DOHH2 (cell line): Measurements from ENCODE around the gene KRTAP10-6.
"Not testable (repeated sequence)": the region's sequence is repeated elsewhere in the genome, so short reads cannot be mapped to it uniquely, and the experiment has no call there.

Experiments
- H3F3A ChIP-seq: fragments of 200-600 bp; sonication (generic), shearing (Covaris generic); 2 replicates; pipeline ENCODE4 v1.6.0; 2016; ENCODE audit warnings: antibody characterized with exemption, mild to moderate bottlenecking; ENCODE audit not compliant: control insufficient read depth, insufficient read depth
- H3K27ac ChIP-seq: fragments of 200-600 bp; sonication (generic); 2 replicates; pipeline ENCODE4 v1.5.1; 2014; ENCODE audit warnings: low read depth, mild to moderate bottlenecking, low read length, moderate library complexity
- H3K27me3 ChIP-seq: fragments of 200-600 bp; sonication (generic); 2 replicates; pipeline ENCODE4 v1.6.1; 2014; ENCODE audit warnings: mild to moderate bottlenecking, low read length, mixed read lengths; ENCODE audit not compliant: control insufficient read depth
- H3K36me3 ChIP-seq: fragments of 200-600 bp; sonication (generic); 2 replicates; pipeline ENCODE4 v1.6.1; 2014; ENCODE audit warnings: mild to moderate bottlenecking, low read length, moderate library complexity, mixed read lengths; ENCODE audit not compliant: control insufficient read depth
- H3K4me1 ChIP-seq: fragments of 200-600 bp; sonication (generic); 2 replicates; pipeline ENCODE4 v1.6.1; 2014; ENCODE audit warnings: mild to moderate bottlenecking, low read length, mixed read lengths; ENCODE audit not compliant: control insufficient read depth
- H3K4me2 ChIP-seq: fragments of 200-600 bp; sonication (generic); 2 replicates; pipeline ENCODE4 v1.6.0; 2014; ENCODE audit warnings: mild to moderate bottlenecking, low read length, moderate library complexity
- H3K4me3 ChIP-seq: fragments of 200-600 bp; sonication (generic); 2 replicates; pipeline ENCODE4 v1.5.1; 2014; ENCODE audit warnings: mild to moderate bottlenecking, low read length, mixed read lengths
- H3K79me2 ChIP-seq: fragments of 200-600 bp; sonication (generic); 2 replicates; pipeline ENCODE4 v1.6.1; 2014; ENCODE audit warnings: mild to moderate bottlenecking, low read length, mixed read lengths; ENCODE audit not compliant: control insufficient read depth
- H3K9me2 ChIP-seq: fragments of 200-600 bp; sonication (generic); replicated peaks from 2 replicates; pipeline ENCODE4 v1.6.1; 2014; ENCODE audit warnings: mild to moderate bottlenecking, low read length, mixed read lengths; ENCODE audit not compliant: control insufficient read depth
- H3K9me3 ChIP-seq: fragments of 200-600 bp; sonication (generic); 2 replicates; pipeline ENCODE4 v1.6.1; 2014; ENCODE audit warnings: antibody characterized with exemption, low read length, mixed read lengths; ENCODE audit not compliant: control insufficient read depth, insufficient read depth
- H4K20me1 ChIP-seq: fragments of 200-600 bp; sonication (generic); 2 replicates; pipeline ENCODE4 v1.6.0; 2014; ENCODE audit warnings: low read depth, mild to moderate bottlenecking, antibody characterized with exemption, low read length, moderate library complexity; ENCODE audit not compliant: control insufficient read depth, insufficient read depth
- EZH2phosphoT487 ChIP-seq: fragments of 200-600 bp; sonication (generic); IDR thresholded peaks from 2 replicates; pipeline ENCODE4 v1.6.1; 2017; ENCODE audit warnings: borderline replicate concordance, mild to moderate bottlenecking, antibody characterized with exemption, low read length, moderate library complexity, mixed read lengths
- TF ChIP-seq, protein P1 (sequence below): fragments of 200-600 bp; sonication (generic); IDR thresholded peaks from one replicate; pipeline ENCODE4 v1.5.1; 2014; ENCODE audit warnings: antibody characterized with exemption, mild to moderate bottlenecking, low read depth, low read length; ENCODE audit not compliant: poor library complexity, severe bottlenecking

Gene KRTAP10-6

DNA sequence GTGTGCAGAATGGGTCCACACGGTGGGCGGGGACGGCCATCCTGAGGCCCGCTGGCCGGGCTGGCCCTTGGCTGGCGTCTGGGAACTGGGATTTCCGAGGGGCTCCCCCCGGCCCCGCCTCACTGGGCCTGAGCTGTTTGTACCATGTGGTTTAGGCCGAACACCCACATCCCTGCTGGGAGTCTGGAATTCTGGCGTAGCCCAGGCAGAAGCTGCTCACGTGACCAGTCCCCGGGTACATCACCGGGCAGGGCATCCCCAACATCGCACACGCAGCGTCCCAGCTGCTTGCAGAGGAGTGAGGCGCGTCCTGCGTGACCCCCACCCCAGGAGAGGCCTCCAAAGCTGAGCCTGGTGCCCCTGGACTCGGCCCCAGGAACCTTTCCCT, 10.2 kb upstream of the KRTAP10-6 start:
- H3K9me3 ChIP-seq: no peaks in the 10 kb centered on the region
- TF ChIP-seq, protein P1, sequence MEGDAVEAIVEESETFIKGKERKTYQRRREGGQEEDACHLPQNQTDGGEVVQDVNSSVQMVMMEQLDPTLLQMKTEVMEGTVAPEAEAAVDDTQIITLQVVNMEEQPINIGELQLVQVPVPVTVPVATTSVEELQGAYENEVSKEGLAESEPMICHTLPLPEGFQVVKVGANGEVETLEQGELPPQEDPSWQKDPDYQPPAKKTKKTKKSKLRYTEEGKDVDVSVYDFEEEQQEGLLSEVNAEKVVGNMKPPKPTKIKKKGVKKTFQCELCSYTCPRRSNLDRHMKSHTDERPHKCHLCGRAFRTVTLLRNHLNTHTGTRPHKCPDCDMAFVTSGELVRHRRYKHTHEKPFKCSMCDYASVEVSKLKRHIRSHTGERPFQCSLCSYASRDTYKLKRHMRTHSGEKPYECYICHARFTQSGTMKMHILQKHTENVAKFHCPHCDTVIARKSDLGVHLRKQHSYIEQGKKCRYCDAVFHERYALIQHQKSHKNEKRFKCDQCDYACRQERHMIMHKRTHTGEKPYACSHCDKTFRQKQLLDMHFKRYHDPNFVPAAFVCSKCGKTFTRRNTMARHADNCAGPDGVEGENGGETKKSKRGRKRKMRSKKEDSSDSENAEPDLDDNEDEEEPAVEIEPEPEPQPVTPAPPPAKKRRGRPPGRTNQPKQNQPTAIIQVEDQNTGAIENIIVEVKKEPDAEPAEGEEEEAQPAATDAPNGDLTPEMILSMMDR: no peak
- no peaks in the 10 kb centered on the region for H3K9me2 ChIP-seq
- H3K36me3 ChIP-seq: no peaks in the 10 kb centered on the region
- H3K79me2 ChIP-seq: no peaks in the 10 kb centered on the region
- H3K27ac ChIP-seq: no peak overlapping the region
- H3K4me1 ChIP-seq: no peaks in the 10 kb centered on the region
- H3K27me3 ChIP-seq: no peaks in the 10 kb centered on the region
- no peaks in the 10 kb centered on the region for H4K20me1 ChIP-seq
- no peak overlapping the region for H3K4me3 ChIP-seq
- no peak overlapping the region for H3K4me2 ChIP-seq
- H3F3A ChIP-seq: no peaks in the 10 kb centered on the region

DNA sequence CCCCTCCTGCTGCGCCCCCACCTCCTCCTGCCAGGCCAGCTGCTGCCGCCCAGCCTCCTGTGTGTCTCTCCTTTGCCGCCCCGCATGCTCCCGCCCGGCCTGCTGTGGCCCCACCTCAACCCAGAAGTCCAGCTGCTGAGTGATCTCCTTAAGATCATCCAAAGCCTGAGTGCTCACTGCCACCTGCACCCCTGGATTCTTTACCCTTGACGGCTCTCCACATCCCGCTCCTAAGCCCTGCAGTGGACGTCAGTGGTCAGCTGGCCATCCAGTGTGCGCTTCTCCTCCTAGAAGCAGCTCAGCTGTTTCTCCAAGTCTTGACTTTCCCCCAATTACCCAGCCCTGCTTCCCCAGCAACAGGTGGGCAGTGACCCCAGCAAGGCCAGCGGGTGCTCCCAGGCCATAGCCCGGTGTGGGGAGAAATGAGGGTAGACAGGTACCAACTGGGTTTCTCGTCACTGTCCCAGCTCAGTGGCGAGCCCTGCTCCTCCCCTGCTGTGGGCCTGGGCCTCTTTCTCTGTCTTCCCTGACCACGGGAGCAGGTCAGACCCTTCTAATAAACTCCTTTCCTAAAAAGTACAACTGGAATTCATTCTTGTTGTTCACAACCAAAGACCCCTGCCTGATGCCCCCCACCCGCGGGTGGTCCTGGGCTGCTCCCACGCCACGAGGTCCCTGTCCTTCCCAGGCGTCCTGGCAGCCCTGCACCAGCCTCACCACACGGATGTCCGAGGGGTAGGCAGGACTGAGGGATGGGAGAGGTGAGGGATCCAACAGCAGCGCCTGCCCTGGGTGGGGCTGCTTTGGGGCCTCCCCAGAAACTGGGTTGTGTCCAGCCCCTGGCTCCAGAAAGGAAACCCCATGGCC, 9.5 kb upstream of the KRTAP10-6 start:
- Histone ChIP-seq H3K79me2 (no peaks in the 10 kb centered on the region), H3F3A (no peaks in the 10 kb centered on the region), H3K27ac (no peak overlapping the region), H3K9me2 (no peaks in the 10 kb centered on the region), H4K20me1 (no peaks in the 10 kb centered on the region), H3K9me3 (no peaks in the 10 kb centered on the region), H3K4me2 (no peak overlapping the region), H3K27me3 (no peaks in the 10 kb centered on the region), H3K4me3 (no peak overlapping the region), H3K4me1 (no peaks in the 10 kb centered on the region), H3K36me3 (no peaks in the 10 kb centered on the region)
- TF ChIP-seq, protein P1: no peak
- TF ChIP-seq EZH2phosphoT487: no peak

GRCh38 chr21:44601091-44601490, 8.8 kb upstream of the KRTAP10-6 start:
- not testable (repeated sequence) for H3K79me2 ChIP-seq, H3K4me3 ChIP-seq, H3K4me1 ChIP-seq, H3F3A ChIP-seq, H4K20me1 ChIP-seq, H3K36me3 ChIP-seq, H3K9me3 ChIP-seq, H3K27ac ChIP-seq, H3K4me2 ChIP-seq, H3K9me2 ChIP-seq, H3K27me3 ChIP-seq

DNA sequence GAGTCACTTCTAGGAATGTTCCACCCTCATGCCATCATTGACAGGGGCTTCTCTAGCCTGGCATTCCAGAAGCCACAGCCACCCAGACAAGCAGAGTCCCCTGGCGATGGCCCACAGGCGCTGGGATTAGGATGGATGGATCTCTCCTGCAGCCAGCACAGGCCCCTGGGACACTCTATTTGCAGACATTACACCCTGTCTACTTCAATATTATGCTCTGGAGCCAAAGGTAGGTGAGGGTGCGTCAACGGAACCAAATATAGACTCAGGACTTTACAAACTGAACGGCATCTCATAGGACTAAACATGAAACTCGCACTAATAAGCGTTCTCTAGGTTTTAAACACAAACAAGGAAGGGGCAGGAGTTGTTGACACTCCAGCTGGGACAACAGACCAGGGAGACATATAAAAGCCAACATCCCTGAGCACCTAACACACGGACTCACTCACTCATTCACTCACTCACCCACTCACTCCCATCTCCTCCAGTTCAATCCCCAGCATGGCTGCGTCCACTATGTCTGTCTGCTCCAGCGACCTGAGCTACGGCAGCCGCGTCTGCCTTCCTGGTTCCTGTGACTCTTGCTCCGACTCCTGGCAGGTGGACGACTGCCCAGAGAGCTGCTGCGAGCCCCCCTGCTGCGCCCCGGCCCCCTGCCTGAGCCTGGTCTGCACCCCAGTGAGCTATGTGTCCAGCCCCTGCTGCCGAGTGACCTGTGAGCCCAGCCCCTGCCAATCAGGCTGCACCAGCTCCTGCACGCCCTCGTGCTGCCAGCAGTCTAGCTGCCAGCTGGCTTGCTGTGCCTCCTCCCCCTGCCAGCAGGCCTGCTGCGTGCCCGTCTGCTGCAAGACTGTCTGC, 8.0 kb upstream of the KRTAP10-6 start, which contains the start of gene KRTAP10-7:
Gene KRTAP10-7 (plus strand): TSS at position 480 of the 861 bp plus-strand sequence. CDS start 25 bp downstream, at position 505.
- H3K36me3 ChIP-seq, H3K4me3 ChIP-seq, H3K4me2 ChIP-seq, H4K20me1 ChIP-seq, H3K4me1 ChIP-seq, H3K9me3 ChIP-seq, H3K79me2 ChIP-seq, H3K27me3 ChIP-seq, H3K27ac ChIP-seq, H3F3A ChIP-seq, H3K9me2 ChIP-seq: not testable (repeated sequence)
